ENCODE results near the gene CENPA.
"Not testable (repeated sequence)": the region's sequence is repeated elsewhere in the genome, so short reads cannot be mapped to it uniquely, and the experiment has no call there.

The CENPA gene

GRCh38 chr2:26760991-26761390 is 24.9 kb upstream of the CENPA start:
- DNase-seq (ENCODE audit: low read depth in 2 of 2), result not testable (repeated sequence)

- DNase-seq (ENCODE audit: low read depth in 2 of 2), result no peak
Observed at GRCh38 chr2:26763019-26763418, 22.8 kb upstream of the CENPA start.

- peak; percentile 56 to 75 for DNase-seq (ENCODE audit: low read depth in 2 of 2)
Observed at GRCh38 chr2:26764078-26764887, 21.6 kb upstream of the CENPA start, which contains the start of gene SLC35F6. SLC35F6 (plus strand) TSS chr2:26764284; CDS start chr2:26764350, 66 bp downstream.

GRCh38 chr2:26764906-26765305 is 20.9 kb upstream of the CENPA start:
- DNase-seq (ENCODE audit: low read depth in 2 of 2), result no peak

GRCh38 chr2:26765475-26766200 is 20.2 kb upstream of the CENPA start:
- DNase-seq (ENCODE audit: low read depth in 2 of 2), result no peak

GRCh38 chr2:26767129-26767528 is 18.7 kb upstream of the CENPA start:
- no peak for DNase-seq (ENCODE audit: low read depth in 2 of 2)

GRCh38 chr2:26767894-26768487 is 17.9 kb upstream of the CENPA start:
- DNase-seq (ENCODE audit: low read depth in 2 of 2), result no peak

GRCh38 chr2:26768759-26769088 is 17.1 kb upstream of the CENPA start:
- DNase-seq (ENCODE audit: low read depth in 2 of 2), result no peak

- DNase-seq (ENCODE audit: low read depth in 2 of 2), result peak in 1 of 2 donors; percentile 23
Observed at GRCh38 chr2:26769089-26769761, 16.6 kb upstream of the CENPA start.

- peak in 1 of 2 donors; percentile 16 for DNase-seq (ENCODE audit: low read depth in 2 of 2)
Observed at GRCh38 chr2:26770986-26771586, 14.8 kb upstream of the CENPA start.

- no peak for DNase-seq (ENCODE audit: low read depth in 2 of 2)
Observed at GRCh38 chr2:26772064-26773001, 13.5 kb upstream of the CENPA start.

- DNase-seq (ENCODE audit: low read depth in 2 of 2), result no peak
Observed at GRCh38 chr2:26776195-26776800, 9.6 kb upstream of the CENPA start.

- DNase-seq (ENCODE audit: low read depth in 2 of 2), result no peak
Observed at GRCh38 chr2:26778098-26778497, 7.8 kb upstream of the CENPA start.

- no peak for DNase-seq (ENCODE audit: low read depth in 2 of 2)
Observed at GRCh38 chr2:26778507-26778906, 7.3 kb upstream of the CENPA start.

- DNase-seq (ENCODE audit: low read depth in 2 of 2), result no peak
Observed at GRCh38 chr2:26780203-26780760, 5.6 kb upstream of the CENPA start.

- DNase-seq (ENCODE audit: low read depth in 2 of 2), result no peak
Observed at GRCh38 chr2:26782876-26783704, 2.8 kb upstream of the CENPA start.

- no peak for DNase-seq (ENCODE audit: low read depth in 2 of 2)
Observed at GRCh38 chr2:26784570-26785234, 1.2 kb upstream of the CENPA start.

Data from stimulated activated CD4-positive, alpha-beta T cell treated with anti-CD3 and anti-CD28 coated beads, Interleukin-15, amount 100 ng/mL, for 48 hours (primary cell).